ENCODE measurements around the gene ADSL.
"Not testable (repeated sequence)": the region's sequence is repeated elsewhere in the genome, so short reads cannot be mapped to it uniquely, and the experiment has no call there.

Gene ADSL

DNA sequence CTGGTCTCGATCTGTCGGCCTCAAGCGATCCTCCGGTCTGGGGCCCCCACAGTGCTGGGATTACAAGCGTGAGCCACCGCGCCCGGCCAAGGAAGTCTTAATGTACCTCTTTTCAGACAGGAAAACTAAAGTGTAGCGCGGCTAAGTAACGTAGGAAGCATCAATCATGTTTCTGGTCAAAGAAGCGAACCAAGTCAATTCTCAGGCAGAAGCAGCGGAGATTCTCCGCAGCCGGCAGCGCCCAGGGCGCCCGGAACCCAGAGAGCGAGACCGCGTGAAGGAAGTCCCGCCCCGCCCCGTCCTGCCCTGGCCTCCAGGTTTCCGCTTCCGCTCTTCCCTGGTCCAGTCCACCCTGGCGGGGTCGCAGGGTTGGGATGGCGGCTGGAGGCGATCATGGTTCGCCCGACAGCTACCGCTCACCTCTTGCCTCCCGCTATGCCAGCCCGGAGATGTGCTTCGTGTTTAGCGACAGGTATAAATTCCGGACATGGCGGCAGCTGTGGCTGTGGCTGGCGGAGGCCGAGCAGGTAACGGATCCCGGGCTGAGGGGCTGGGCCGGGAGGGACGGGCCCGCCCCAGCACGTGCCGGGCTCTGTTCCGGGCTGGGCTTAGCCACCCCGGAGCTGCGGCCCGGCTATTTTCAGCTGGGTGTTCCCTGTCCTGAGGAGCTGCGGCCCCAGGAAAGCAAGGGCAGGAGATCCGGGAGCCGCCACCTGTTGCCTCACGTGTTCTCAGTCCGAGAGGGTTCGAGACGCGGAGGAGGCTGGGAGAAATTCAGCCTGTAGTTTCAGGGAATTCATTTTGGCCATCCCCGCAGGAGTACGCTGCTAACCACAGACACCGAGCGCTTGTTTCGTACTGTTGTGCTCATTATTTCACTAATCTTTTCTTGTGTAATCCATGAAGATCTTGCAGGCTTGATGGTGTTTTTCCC, at the start of gene ADSL:
Gene ADSL (plus strand): TSS at position 316 of the 934 bp plus-strand sequence. CDS start 59 bp downstream, at position 375.
- peak; percentile 85 for DNase-seq

GRCh38 chr22:40300316-40300715, 46.0 kb upstream of the ADSL start:
- DNase-seq, result no peak

DNA sequence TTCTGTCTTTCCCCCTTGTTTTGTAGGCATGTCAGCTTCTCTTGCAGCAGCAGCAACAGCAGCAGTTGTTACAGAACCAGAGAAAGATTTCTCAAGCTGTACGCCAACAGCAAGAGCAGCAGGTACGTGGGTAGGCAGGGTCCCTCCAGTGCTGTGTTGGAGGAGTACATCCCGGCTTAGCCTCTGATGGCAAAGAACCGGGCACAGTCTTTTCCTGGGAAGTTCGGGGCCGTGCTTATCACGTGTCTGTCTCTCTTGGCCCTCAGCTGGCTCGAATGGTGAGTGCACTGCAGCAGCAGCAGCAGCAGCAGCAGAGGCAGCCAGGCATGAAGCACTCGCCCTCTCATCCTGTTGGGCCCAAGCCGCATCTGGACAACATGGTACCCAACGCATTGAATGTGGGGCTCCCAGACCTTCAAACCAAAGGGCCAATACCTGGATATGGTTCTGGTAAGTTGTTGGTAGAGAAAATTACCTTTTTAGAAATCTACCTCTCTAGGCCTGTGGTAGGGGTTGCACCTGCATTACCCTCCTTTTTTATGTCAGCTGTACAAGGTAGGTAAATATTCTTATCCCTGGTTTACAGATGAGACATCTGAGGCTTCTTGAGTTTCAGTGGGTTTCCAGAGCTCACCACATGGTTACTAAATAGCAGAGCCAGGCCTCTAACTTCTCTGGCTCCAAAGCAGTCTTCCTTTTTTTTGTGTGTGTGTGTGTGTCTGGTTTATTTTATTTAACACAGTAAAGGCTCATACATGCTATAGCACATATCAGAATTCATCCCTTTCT, 45.2 kb upstream of the ADSL start:
- DNase-seq, result no peak

GRCh38 chr22:40302149-40302548, 44.2 kb upstream of the ADSL start:
- DNase-seq, result no peak

DNA sequence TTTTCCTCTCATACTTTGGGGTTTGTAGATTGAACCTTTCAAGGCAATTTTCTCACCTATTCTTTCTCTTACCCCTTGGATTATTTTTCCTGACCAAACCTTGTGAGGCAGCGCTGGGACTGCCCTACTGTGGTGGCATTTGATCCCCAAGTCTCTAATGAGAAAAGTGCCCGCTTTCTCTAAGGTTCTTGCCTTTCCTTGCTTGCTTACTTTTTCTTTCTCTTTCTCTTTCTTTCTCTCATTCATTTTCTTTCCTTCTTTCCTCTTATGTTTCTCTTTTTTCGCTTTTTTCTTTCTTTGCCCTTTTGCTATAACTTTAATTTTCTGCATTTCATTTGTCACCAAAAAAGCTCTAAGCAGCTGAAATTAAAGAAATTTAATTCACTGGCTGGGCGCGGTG, 40.7 kb upstream of the ADSL start:
- no peak for DNase-seq

- no peak for DNase-seq
Measured at GRCh38 chr22:40308999-40309573, 37.2 kb upstream of the ADSL start.

DNA sequence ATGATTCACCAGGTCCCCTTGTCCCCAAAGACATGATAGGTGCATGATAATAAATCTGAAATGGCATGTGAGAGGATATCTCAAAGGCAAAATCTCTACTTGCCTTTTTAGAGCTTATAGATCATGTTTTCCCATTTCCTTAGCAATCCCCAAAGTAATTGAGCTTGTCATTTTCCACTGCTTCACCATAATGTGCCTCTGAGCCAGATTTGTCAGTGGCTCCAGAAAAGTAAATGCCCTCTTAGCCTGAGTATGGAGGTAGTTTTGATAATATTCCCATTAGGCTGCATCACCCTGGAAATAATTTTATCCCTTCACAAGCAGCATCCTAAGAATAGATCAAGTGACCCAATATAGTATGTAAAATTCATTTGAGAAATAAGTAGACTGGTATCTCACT, 36.7 kb upstream of the ADSL start:
- no peak for DNase-seq

- peak; percentile 93 for DNase-seq
Measured at GRCh38 chr22:40310081-40310767, 36.1 kb upstream of the ADSL start.

GRCh38 chr22:40310768-40311120, 35.6 kb upstream of the ADSL start:
- no peak for DNase-seq

- not testable (repeated sequence) for DNase-seq
Measured at GRCh38 chr22:40311646-40312045, 34.7 kb upstream of the ADSL start.

- DNase-seq, result no peak
Measured at GRCh38 chr22:40312050-40312449, 34.2 kb upstream of the ADSL start.

DNA sequence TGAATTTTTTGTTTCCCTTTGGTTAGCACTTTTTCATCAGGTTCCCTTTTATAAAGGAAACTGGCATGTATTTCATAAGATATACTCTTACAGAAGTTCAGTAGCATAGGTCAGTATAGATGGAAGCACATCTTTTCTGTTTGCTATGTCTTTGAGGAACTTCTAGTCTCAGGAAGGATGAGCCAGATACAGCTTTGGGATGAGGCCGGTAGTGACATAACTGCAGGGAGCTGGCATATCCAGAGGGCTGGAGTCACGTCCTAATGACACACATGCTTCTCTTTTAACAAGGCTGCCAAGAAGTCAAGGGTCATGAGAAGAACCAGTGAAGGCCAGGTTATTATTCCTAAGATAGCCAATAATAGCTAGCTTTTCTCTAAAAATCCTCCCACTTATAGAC, 33.3 kb upstream of the ADSL start:
- no peak for DNase-seq

DNA sequence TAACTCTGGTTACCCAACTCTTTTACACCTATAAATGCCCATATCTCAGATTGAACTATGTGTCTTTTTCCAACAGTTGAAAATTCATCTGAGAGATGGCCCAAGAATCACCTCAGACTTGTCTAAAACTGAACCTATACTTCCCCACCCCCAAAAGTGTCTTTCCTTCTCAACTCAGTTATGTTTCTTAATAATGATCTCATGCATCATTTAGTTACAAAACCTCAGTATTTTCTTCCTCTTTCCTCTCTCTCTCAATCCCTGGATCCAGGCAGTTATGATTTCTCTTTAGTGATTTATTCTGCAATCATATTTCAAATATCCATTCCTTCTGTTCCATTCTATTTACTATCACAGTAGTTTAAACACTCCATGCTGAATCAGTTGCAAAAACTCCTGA, 32.3 kb upstream of the ADSL start:
- DNase-seq, result no peak

DNA sequence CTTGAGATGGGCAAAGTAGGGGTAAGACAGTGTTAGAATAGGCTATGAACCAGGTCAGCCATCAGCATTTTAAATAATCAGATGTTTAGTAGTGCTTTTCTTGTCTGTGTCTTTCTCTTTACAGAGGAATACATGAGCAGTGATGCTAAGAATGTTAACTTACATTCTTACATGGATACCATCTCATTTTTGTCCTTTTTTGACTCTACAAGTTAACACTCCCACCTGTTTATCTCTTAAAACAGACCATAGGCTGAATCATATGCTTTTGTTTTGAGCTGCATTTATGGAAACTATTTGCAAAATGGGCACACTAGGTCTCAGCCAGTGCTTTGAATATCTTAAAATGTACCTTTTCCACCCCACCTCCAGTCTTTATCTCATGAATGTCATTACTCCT, 25.6 kb upstream of the ADSL start:
- no peak for DNase-seq

DNA sequence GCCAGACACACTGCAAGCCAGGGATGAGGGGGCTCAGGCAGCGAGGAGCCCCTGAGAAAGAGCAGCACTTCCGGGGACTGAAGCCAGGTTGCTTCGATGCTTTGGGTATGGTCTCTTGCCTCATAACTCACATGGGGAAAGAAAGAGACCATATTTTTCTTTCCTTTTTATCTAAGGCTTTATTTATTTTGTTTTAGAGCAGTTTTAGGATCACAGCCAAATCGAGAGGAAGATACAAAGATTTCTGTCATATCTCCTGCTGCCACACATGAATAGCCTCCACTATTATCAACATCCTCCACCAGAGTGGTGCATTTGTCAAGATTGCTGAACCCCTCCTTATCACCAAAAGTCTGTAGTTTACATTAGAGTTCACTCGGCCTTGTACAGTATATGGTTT, 24.3 kb upstream of the ADSL start:
- no peak for DNase-seq

- no peak for DNase-seq
Measured at GRCh38 chr22:40322818-40323447, 23.4 kb upstream of the ADSL start.

DNA sequence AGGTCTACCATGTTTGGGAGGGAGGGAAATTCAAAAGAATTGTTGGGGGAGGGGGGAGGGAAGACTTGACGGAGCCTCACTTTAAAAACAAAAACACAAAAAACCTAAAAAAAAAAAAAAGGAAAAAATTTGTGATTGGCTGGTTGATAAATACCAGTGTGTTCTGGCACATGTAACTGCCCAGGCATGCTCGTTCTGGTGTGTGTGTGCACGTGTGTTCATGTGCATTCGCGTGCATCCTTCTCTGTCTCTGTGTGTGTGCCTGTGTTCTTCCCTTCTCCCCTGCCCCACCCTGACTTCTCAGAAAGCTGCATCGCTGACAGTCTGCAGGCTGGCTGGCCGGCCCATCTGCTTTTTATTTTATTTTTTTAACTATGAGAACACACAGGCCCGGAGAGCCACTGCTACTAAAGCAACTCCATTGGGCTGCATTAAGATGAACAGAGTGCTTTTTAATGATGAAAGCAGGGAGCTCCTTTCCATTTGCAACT, 22.6 kb upstream of the ADSL start:
- DNase-seq, result no peak

DNA sequence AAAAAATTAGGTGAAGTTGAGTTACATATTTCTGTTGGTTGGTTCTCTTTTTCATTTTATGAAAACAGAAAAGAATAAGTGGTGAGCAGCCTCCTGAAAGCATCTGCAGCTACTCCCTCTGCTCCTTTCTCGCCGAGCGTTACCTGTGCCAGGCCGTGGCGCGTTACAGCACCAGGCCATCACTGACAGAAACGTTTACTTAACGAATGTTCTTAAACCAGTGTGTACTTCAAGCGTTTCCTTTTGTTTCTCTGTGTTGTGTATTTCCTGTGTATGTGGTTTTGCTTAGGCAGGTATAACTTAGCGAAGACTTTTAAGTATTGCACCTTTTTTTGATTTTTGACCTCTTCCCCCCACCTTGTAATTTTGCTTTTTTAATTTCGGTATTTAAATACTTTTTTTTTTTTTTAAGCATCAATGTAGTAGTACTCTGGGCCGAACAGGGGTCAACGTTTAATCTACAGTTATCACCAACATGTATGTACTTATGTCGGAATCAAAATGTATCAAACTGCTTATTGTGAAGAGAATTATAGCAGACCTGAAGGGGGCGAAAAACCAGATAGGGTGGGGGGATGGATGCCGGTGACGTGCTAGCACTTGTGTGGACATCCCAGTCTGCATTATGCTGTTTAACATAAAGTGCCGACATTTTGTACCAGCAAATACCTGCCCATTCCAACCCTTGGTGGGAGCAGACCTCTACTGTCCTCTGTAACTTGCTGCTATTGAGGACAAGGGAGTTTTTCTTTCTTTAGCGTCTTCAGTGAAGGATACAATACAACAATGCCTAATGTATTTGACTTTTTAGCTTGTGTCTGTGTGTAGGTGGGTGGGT, 21.6 kb upstream of the ADSL start:
- no peak for DNase-seq

- no peak for DNase-seq
Measured at GRCh38 chr22:40325315-40325714, 21.0 kb upstream of the ADSL start.

DNA sequence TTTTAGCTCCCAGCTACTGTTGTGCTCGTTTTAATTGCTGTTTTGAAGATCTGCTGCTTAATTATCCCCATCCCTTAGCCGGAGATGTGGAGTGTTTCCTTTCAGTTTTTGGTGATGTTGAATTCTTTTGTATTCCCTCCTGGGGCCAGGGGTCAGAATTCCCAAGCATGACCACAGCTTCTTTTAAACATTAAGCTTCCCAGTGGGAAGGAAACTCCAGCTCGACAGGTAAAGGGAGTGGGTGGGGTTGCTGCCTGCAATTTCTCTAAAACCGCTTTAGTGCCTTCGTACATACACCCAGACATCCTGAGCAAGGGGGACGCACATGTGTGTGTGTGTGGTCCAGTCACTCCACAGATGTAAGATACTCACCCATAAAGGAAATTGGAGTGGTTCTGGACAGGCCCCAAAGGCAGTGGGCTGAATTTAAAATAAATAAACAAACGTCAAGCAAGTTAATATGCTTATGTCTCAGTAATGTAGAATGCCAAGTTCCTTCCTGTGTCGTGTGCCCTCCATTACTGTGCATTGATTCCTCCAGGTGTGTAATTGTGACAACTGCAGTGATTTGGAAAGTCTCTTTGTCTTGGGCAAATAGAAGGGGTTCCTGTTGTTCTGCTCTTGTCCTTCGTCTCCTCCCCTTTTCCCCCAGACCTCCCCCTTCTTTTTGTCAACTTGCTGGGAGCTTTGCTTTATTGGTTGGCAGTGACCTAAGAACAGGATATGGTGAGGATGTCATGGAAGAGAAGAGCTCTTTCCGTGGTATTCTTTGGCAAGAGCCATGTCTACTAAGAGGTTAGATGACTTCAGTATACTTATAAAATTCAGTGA, 19.2 kb upstream of the ADSL start:
- DNase-seq, result peak; percentile 42
